HG02943 (cell line): ENCODE data around the gene TXNDC9.
"Not testable (repeated sequence)": the region's sequence is repeated elsewhere in the genome, so short reads cannot be mapped to it uniquely, and the experiment has no call there.

ENCODE experiments used
- ATAC-seq: cut with Tn5 transposase; IDR thresholded peaks from one replicate; pipeline ENCODE4 v1.9.1; 2021; ENCODE audit warnings: mild to moderate bottlenecking, low read depth, moderate library complexity; ENCODE audit not compliant: unreplicated experiment

Gene TXNDC9

GRCh38 chr2:99336804-99337112 is 625 bp upstream of the TXNDC9 start:
- no peak for ATAC-seq

DNA sequence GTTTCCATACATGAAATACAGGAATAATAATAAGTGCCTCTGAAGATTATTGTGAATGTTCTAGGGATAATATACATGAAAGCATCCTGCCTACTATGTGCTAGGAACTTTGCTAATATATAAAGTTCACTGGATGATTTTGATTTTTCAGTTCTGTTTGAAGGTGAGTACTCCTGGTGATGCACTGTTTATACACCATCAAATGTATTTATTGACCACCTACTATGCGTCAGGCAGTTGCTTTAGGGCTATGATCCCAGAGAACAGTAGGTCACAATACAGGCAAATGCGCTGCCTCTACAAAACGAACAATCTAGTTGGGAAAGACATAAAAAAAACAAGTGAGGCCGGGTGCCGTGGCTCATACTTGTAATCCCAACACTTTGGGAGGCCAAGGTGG is 10.7 kb downstream of the TXNDC9 start:
- ATAC-seq, result no peak

- ATAC-seq, result not testable (repeated sequence)
Observed at GRCh38 chr2:99317873-99318200, 18.3 kb downstream of the TXNDC9 start.

GRCh38 chr2:99317161-99317872 is 18.8 kb downstream of the TXNDC9 start:
- no peak for ATAC-seq

- not testable (repeated sequence) for ATAC-seq
Observed at GRCh38 chr2:99301097-99301496, 35.0 kb downstream of the TXNDC9 start, which contains the start of gene LYG1. Gene LYG1 (minus strand): TSS chr2:99301197. CDS start chr2:99295670, 5,527 bp downstream.

GRCh38 chr2:99299580-99299979 is 36.6 kb downstream of the TXNDC9 start:
- no peak for ATAC-seq

DNA sequence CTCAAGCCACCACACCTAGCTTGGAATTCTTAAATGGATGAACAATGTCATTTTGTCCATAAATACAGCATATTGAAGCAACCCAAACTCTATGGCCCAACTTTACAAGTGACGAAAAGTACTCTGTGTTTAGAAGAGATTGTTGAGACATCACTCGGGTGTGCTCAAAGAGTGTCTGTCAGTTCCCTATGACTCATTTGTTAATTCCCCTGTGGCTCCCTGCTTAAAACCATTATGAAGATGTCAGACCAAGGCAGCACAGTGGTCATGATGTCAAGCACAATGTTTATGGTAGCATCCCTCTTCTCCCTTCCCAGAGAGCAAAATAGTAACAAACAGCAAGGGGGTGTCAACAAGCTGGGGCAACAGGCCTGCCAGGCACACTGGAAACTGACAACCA is 38.1 kb downstream of the TXNDC9 start:
- ATAC-seq, result no peak

DNA sequence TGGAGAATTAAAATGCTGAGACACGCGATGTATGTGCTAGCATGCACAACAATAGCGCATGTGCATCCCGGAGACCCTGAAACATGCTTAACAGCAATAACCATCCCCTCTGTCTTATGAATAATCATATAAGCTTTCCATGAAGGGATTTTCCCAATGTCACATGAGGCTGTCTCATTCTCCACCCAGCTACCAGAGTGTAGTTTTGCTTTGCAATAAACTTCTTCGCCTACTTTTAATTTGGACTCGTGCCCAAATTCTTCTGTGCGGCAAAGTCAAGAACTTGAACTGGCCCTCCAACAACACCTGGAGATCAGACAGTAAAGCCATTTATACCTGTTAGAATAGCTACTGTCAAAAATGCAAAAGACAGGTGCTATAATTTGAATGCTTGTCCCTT is 50.6 kb downstream of the TXNDC9 start:
- no peak for ATAC-seq

GRCh38 chr2:99279969-99280695 is 56.0 kb downstream of the TXNDC9 start:
- no peak for ATAC-seq

DNA sequence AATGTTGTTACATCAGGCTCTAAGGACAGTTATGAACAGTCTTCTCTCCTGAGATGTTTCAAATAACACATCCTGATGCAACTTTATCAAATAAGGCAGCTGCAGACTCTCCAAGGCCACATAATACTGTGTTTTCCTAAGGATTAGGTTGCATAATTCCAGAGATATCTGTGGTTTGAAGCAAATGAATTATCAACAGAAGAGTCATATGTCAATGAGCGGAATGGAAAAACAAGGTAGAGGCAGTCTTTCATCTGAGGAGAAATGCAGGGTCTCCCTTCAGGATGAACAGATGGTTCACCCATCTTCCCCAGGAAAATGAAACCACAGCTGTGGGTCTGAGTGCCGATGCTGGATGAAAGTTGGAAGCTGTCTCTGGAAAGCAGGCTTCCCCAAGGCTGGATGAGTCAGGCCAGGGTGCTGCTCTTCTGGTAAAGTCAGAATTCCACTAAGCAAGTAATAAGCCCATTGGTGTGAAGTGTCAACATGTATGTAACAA is 57.3 kb downstream of the TXNDC9 start:
- ATAC-seq, result no peak

DNA sequence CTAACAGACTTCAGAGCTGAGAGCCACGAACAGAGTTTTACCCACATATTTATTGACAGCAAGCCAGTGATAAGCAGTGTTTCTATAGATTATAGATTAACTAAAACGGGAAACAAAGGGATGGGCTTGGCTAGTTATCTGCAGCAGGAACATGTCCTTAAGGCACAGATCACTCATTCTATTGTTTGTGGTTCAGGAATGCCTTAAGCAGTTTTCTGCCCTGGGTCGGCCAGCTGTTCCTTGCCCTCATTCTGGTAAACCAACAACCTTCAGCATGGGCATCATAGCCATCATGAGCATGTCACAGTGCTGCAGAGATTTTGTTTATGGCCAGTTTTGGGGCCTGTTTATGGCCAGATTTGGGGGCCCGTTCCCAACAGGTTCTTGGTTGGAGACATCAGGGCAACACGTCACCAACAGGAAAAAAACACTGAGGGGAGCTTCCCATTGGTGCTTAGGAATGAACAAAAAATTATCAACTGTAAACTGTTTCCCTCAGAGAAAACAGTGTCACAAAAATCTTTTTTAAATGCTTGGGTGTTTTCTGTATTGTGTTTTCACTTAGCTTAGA is 57.9 kb downstream of the TXNDC9 start:
- not testable (repeated sequence) for ATAC-seq

- ATAC-seq, result no peak
Observed at GRCh38 chr2:99275882-99276281, 60.3 kb downstream of the TXNDC9 start.
